ENCODE measurements around the gene PTX4.

PTX4 gene

GRCh38 chr16:1505912-1506311, 17.2 kb upstream of the PTX4 start:
- no peak for DNase-seq (ENCODE audit: low read depth)
- no peak for TF ChIP-seq CTCF (IDR thresholded peaks at IDR 0.05; ENCODE audit: insufficient read depth, low read depth, low read length, missing control alignments)

GRCh38 chr16:1505073-1505844, 16.5 kb upstream of the PTX4 start:
- TF ChIP-seq CTCF (IDR thresholded peaks at IDR 0.05; ENCODE audit: insufficient read depth, low read depth, low read length, missing control alignments) = no peak
- H3K4me3 ChIP-seq (ENCODE audit: low read length) = no peak overlapping the region
- DNase-seq (ENCODE audit: low read depth) = no peak

More at GRCh38 chr16:1505912-1506311, 17.2 kb upstream of the PTX4 start:
- no peak overlapping the region for H3K4me3 ChIP-seq (ENCODE audit: low read length)

GRCh38 chr16:1503110-1503955, 14.6 kb upstream of the PTX4 start:
- DNase-seq (ENCODE audit: low read depth) = no peak
- no peak for TF ChIP-seq CTCF (IDR thresholded peaks at IDR 0.05; ENCODE audit: insufficient read depth, low read depth, low read length, missing control alignments)
- H3K4me3 ChIP-seq (ENCODE audit: low read length) = no peak overlapping the region

GRCh38 chr16:1502092-1503004, 13.6 kb upstream of the PTX4 start:
- no peak for DNase-seq (ENCODE audit: low read depth)

GRCh38 chr16:1501630-1502029, 12.9 kb upstream of the PTX4 start:
- no peak overlapping the region for H3K4me3 ChIP-seq (ENCODE audit: low read length)
- DNase-seq (ENCODE audit: low read depth) = no peak
- no peak for TF ChIP-seq CTCF (IDR thresholded peaks at IDR 0.05; ENCODE audit: insufficient read depth, low read depth, low read length, missing control alignments)

More at GRCh38 chr16:1502092-1503004, 13.6 kb upstream of the PTX4 start:
- H3K4me3 ChIP-seq (ENCODE audit: low read length) = no peak overlapping the region
- TF ChIP-seq CTCF (IDR thresholded peaks at IDR 0.05; ENCODE audit: insufficient read depth, low read depth, low read length, missing control alignments) = no peak

GRCh38 chr16:1500465-1501150, 11.9 kb upstream of the PTX4 start:
- DNase-seq (ENCODE audit: low read depth) = no peak
- TF ChIP-seq CTCF (IDR thresholded peaks at IDR 0.05; ENCODE audit: insufficient read depth, low read depth, low read length, missing control alignments) = no peak
- no peak overlapping the region for H3K4me3 ChIP-seq (ENCODE audit: low read length)
